GM18867 (cell line): ENCODE results near the gene CYP2W1.

Experiments
- ATAC-seq: cut with Tn5 transposase; IDR thresholded peaks from one replicate; pipeline ENCODE4 v1.9.1; 2021; ENCODE audit warnings: mild to moderate bottlenecking, moderate library complexity; ENCODE audit not compliant: unreplicated experiment

Gene CYP2W1

GRCh38 chr7:1011297-1012003, 28.5 kb downstream of the CYP2W1 start:
- no peak for ATAC-seq

DNA sequence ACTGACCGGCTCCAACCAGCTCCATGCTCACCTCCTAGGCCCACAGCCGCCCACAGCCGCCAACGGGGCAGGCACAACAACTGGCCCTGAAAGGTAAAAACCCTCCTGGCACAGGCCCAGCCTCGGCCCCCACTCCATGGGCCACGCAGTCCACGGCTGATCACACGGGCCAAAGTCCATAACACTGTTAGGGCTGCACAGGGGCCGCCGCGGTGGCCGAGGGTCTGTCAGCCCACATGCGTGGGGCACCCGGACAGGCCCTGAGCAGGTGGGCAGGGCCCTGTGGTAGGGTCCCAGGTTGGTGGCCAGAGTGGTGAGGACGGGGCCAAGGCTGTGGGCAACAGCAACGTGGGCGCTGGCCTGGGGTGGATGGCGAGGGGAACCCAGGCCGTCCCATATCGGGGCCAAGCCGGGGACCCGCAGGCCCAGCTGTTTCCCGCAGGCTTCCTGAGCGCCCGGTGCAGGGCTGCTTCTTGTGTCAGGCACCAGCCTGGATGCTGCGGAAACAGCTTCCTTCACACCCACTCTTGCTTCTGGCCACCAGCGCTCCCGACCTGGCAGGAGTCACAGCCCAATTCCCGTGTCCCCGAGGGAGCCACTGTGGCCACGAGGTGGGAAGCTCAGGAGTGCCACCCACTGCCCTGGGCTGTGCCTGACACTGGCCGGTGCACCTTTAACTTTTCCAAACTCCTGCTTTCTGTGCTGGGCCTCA, 29.2 kb downstream of the CYP2W1 start:
- ATAC-seq: no peak

DNA sequence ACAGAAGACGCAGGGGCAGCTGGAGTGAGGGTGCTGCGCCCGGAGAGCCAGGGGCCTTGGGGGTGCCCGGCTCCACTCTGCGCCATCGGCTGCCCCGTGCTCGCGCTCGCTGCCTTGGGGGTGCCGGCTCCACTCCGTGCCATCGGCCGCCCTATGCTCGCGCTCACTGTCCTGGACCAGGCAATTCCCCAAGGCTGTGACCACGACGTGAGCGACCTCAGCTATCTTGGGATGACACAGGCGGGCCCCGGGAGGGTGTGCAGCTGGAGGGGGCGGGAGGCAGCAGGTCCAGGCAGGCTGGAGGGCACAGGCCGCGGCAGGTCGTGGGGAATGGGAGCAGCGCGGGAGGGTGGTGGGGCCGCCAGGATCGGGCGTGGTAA, 29.7 kb downstream of the CYP2W1 start:
- ATAC-seq: no peak

DNA sequence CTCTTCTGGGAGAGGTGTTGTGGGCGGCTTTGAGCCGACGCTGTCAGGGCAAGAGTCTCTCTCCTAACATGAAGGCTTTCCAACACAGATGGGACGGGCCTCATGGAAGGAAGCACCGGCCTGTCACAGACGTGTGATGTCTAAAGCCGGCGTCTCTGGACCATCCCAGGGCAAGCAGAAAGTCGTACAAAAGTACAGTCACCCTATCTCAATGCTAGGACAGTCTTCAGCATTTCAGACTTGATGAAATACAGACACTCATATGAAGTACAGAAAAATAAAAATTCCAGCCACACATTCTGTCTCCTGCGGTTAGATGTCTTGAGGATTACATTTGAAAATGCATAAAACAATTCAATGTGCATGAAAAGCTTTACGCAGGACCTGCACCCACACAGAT, 30.6 kb downstream of the CYP2W1 start:
- ATAC-seq: no peak

DNA sequence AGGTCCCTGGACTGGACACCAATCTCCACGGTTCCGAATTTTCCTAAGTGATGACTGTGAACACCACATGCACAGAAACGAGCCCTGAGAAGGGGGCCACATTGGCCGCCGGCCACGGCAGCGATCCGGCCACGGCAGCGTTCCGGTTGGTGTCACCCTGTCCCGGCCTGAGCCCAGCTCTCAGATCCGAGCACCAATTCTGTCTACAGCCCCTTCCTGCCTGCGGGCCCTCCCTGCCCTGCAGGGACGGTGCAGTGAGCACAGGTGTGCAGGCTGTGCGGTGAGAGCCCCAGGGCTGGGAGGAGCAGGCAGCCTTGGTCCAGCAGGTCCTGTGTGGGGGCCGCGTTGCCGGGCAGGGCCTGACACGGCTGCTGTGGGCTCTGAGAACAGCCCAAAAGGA, 31.7 kb downstream of the CYP2W1 start:
- no peak for ATAC-seq

DNA sequence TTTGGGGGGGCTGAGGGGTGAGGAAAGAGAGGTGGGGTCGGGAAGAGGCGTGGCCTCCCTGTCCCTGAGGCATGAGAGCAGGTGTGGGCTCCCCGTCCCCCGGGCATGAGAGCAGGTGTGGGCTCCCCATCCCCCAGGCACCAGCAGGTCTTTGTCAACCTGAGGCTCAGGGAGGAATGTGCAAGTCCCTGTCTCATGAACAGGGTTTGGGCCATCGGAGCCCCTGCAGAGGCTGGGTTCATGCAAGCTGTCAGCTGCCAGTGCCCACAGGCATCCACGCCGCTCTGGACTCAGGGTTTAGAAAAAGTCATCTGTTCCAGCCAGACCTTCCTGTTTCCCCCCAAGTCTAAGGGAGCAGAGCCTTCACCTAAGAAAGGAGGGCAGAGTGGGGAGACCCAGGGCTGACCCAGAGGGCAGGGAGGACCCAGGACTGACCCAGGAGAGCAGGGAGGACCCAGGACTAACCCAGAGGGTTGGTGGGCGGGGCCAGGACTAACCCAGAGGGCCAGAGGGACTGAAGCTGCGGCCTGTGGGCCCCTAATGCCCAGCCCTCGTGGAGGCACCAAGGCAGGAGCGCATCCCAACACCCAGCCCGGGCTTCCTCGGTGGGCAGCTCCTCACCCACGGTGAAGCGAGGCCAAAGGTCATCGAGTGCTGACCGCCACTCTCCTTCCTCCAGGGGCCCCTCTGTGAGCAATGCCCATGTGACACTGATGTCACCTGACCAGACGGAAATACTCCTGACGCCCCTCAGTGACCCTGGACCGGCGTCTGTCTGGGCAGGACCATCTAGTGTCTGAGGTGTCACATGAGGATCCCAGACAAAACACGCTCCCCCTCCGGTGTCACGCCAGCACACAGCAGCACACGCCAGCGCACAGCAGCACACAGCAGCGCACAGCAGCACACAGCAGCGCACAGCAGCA, 32.5 kb downstream of the CYP2W1 start:
- ATAC-seq: no peak

DNA sequence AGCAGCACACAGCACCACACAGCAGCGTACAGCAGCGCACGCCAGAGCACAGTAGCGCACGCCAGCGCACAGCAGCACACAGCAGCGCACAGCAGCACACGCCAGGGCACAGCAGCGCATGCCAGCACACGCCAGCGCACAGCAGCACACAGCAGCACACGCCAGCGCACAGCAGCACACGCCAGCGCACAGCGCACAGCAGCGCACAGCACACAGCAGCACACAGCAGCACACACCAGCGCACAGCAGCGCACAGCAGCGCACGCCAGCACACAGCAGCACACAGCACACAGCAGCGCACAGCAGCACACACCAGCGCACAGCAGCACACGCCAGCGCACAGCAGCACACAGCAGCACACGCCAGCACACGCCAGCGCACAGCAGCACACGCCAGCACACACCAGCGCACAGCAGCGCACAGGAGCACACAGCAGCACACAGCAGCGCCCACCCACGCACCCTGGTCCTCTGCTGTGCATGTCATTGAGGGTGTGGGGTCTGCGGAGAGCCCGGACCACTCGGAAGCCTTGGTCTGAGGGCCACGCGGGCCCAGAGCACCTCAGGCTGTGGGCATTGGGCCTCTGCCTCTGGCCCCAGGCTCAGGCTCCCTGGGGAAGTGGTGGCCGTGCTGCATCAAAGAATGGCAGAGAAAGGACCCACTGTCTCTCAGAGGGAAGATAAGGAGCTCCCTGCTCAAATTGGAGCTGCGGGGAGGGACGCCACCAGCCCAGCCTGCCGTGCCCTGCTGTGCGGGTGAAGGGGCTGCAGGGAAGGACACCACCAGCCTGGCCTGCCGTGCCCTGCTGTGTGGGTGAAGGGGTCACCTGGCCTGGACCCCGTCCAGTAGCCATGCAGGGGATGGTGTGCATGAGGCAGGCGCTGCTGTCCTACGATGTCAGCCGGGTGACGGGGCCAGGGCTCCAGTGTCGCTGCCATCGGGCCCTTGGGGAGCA, 33.9 kb downstream of the CYP2W1 start:
- no peak for ATAC-seq

GRCh38 chr7:1017586-1018333, 34.8 kb downstream of the CYP2W1 start:
- ATAC-seq: no peak

- no peak for ATAC-seq
Observed at GRCh38 chr7:1018334-1018695, 35.3 kb downstream of the CYP2W1 start.

- ATAC-seq: no peak
Observed at GRCh38 chr7:1019255-1019785, 36.3 kb downstream of the CYP2W1 start.

GRCh38 chr7:1019789-1020610, 37.0 kb downstream of the CYP2W1 start:
- ATAC-seq: no peak

GRCh38 chr7:1020849-1021251, 37.9 kb downstream of the CYP2W1 start:
- no peak for ATAC-seq

DNA sequence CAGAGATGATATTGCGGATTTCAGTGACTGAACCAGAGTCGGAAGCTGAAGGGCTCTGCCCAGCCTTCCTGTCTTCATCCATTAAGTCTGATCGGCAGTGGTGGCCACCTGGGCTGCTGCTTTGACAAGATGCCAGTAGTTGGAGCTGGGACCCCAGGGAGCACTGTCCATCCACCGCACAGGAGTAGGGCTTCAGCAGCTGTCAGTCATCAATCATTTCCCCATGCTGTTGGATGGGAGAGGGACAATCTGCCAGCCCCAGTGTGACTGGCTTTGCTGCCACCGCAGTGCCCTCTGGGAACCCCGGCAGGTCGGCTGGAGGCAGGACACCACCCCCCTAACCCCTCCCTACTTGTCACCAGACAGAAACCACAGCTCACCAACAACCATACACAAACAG, 38.4 kb downstream of the CYP2W1 start:
- ATAC-seq: no peak

GRCh38 chr7:1021931-1022330, 39.0 kb downstream of the CYP2W1 start:
- no peak for ATAC-seq

GRCh38 chr7:1022356-1022755, 39.4 kb downstream of the CYP2W1 start:
- no peak for ATAC-seq

DNA sequence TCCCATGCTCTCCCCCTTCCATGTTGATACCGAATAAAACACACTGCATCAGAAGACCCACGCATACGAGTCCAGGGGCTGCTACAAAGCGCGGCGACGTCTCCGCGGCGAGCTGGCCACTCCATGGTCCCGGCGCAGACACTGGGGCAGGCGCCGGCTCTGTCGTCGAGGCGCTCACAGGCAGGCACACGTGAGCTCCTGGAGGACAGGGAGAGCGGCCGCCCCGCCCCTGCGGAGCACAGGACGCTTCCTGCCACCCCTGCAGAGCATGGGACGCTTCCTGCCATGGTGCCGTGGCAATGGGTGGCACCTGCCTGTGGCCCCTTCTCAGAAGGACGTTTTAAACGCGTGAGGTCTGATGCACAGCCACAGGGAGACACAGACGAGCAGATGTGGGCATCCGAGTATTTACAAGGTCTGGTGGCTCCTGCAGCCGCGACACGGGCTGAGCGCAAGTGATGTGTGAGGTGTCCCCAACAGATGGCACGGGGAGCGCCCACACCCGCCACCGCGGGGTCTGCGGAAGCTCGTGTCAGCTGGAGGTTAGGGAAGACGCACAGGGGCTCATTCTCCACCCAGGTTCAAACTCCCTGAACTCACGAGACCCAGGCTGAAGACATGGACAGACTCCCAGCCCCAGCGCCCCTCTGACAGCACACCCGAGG, 40.0 kb downstream of the CYP2W1 start:
- no peak for ATAC-seq

DNA sequence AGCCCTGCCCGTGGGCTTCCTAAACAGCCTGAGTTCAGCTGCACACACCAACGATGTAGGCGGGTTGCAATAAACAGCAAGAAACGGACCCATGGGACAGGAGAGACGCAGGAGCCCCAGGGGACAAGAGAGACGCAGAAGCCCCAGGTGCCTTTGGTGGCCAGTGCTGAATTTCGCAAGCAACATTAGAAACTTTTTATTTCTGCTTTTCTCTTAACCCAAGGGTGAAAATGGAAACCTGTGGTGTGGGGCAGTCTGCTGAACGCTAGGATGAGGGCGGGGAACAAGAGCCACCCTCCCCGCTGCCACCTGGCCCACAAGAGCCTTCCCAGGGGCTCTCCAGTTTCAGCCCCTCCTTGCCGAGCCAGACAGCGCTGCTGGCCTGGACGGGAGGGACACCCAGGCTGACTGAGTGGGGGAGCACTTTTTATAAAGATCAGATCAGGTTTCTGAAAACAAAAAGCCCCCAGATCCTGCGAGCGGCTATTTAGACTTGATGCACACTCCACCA, 41.4 kb downstream of the CYP2W1 start:
- ATAC-seq: peak; percentile 56
